Omental fat pad (tissue), 4 donors: ENCODE results near the gene ZFAND2B. TPM values are rescaled to one million over a fixed set of nuclear protein-coding genes. Genes with fewer than 3 reads are reported as not detected.
"Not testable (repeated sequence)": the region's sequence is repeated elsewhere in the genome, so short reads cannot be mapped to it uniquely, and the experiment has no call there.

Experiments
- ATAC-seq: fragments of 150-250 bp; one replicate; pipeline ENCODE4 v1.9.1; 2016; ENCODE audit warnings: mild to moderate bottlenecking, moderate library complexity; ENCODE audit not compliant: low FRiP score
- DNase-seq: peaks from one replicate; pipeline ENCODE4 v3.0.0-alpha.2; 2019; ENCODE audit warnings: low spot score
- CTCF ChIP-seq, 3 donors: fragments of 450-650 bp; IDR thresholded peaks; one replicate each; pipeline ENCODE4 v1.5.1; 2016 to 2017; ENCODE audit warnings: antibody characterized with exemption in 3 of 3, mild to moderate bottlenecking in 3 of 3, moderate library complexity in 2 of 3
- total RNA-seq, 4 donors: library from RNA; depleted of rRNA; stranded (reverse); fragments of >200 nt; gene quantifications; one replicate each; pipeline ENCODE4 v1.1.0, GENCODE V29; 2016

Gene ZFAND2B
- total RNA-seq, 4 donors from 2014 or later = 25.1 to 57.1 (median 40.1) TPM

- no peak for DNase-seq
- no peak for ATAC-seq
- TF ChIP-seq CTCF (IDR thresholded peaks at IDR 0.05) = no peak
Observed at GRCh38 chr2:219186754-219187456, 19.7 kb upstream of the ZFAND2B start.

GRCh38 chr2:219197388-219197787 is 9.2 kb upstream of the ZFAND2B start:
- no peak for DNase-seq
- ATAC-seq = no peak
- no peak for TF ChIP-seq CTCF (IDR thresholded peaks at IDR 0.05)

- TF ChIP-seq CTCF (IDR thresholded peaks at IDR 0.05) = no peak
- no peak for ATAC-seq
- DNase-seq = no peak
Observed at GRCh38 chr2:219198974-219199373, 7.6 kb upstream of the ZFAND2B start.

- no peak for ATAC-seq
- no peak for TF ChIP-seq CTCF (IDR thresholded peaks at IDR 0.05)
- no peak for DNase-seq
Observed at GRCh38 chr2:219199470-219200211, 6.9 kb upstream of the ZFAND2B start.

- not testable (repeated sequence) for ATAC-seq, DNase-seq
Observed at GRCh38 chr2:219200502-219201326, 5.9 kb upstream of the ZFAND2B start.

- not testable (repeated sequence) for ATAC-seq, DNase-seq
Observed at GRCh38 chr2:219201331-219201730, 5.3 kb upstream of the ZFAND2B start.

- no peak for TF ChIP-seq CTCF (IDR thresholded peaks at IDR 0.05)
- no peak for DNase-seq
- ATAC-seq = no peak
Observed at GRCh38 chr2:219204425-219205164, 2.0 kb upstream of the ZFAND2B start.
